SK-N-SH (cell line): ENCODE data around the gene APEH. TPM values are rescaled to one million over a fixed set of nuclear protein-coding genes. Genes with fewer than 3 reads are reported as not detected.

ENCODE experiments used
- CTCF ChIA-PET: fragments of 300-600, 350-600 bp; formaldehyde crosslinking; extraction: SDS; loops from one replicate; lab custom pipeline; 2021; lab: Yijun Ruan, JAX
- POLR2A ChIA-PET: fragments of 350-600 bp; sonication (Branson Sonifier 250); formaldehyde crosslinking; extraction: SDS; loops from one replicate; lab custom pipeline; 2020; ENCODE audit warnings: antibody characterized with exemption, inconsistent platforms; lab: Yijun Ruan, JAX
- DNase-seq: peaks from one replicate; pipeline ENCODE4 v3.0.0; 2012
- H2AFZ ChIP-seq: fragments of 200-600 bp; sonication (generic); 2 replicates; pipeline ENCODE4 v1.8.1; 2016; ENCODE audit warnings: antibody characterized with exemption, mild to moderate bottlenecking, low read depth
- H3F3A ChIP-seq: fragments of 200-600 bp; sonication (generic); replicated peaks from 2 replicates; pipeline ENCODE3; 2016; ENCODE audit warnings: antibody characterized with exemption, mild to moderate bottlenecking; ENCODE audit not compliant: insufficient read depth
- H3K27ac ChIP-seq, 2 experiments: fragments of 200-500 bp in 1 of 2; fragments of 200-600 bp in 1 of 2; sonication (Bioruptor generic) in 1 of 2; sonication (generic), shearing (Covaris generic) in 1 of 2; 2 replicates each; pipeline versions ENCODE4 v1.5.1 to v1.6.1; 2014 to 2016; ENCODE audit warnings: low read depth in 2 of 2, inconsistent platforms in 1 of 2, low read length in 1 of 2, mild to moderate bottlenecking in 1 of 2, mixed read lengths in 1 of 2
- H3K27me3 ChIP-seq: fragments of 200-600 bp; sonication (generic), shearing (Covaris generic); 2 replicates; pipeline ENCODE4 v1.6.1; 2016; ENCODE audit warnings: mixed run types; ENCODE audit not compliant: insufficient read depth
- H3K36me3 ChIP-seq, 2 experiments: fragments of 200-500 bp in 1 of 2; fragments of 200-600 bp in 1 of 2; sonication (Bioruptor generic) in 1 of 2; sonication (generic) in 1 of 2; replicated peaks in 1 of 2; 2 replicates each; pipeline versions ENCODE3 to v1.5.1; 2014 to 2016; ENCODE audit warnings: low read length in 1 of 2, mild to moderate bottlenecking in 1 of 2; ENCODE audit not compliant: insufficient read depth in 2 of 2, control insufficient read depth in 1 of 2
- H3K4me1 ChIP-seq, 2 experiments: fragments of 200-500 bp in 1 of 2; fragments of 200-600 bp in 1 of 2; sonication (Bioruptor generic) in 1 of 2; sonication (generic), shearing (Covaris generic) in 1 of 2; 2 replicates each; pipeline versions ENCODE4 v1.5.1 to v1.6.1; 2014 to 2016; ENCODE audit warnings: low read depth in 1 of 2, low read length in 1 of 2, mixed run types in 1 of 2; ENCODE audit not compliant: insufficient read depth in 2 of 2, control insufficient read depth in 1 of 2
- H3K4me2 ChIP-seq: fragments of 200-600 bp; sonication (generic), shearing (Covaris generic); 2 replicates; pipeline ENCODE4 v1.6.1; 2017; ENCODE audit warnings: mixed run types
- H3K4me3 ChIP-seq, 2 experiments: fragments of 200-500 bp in 1 of 2; fragments of 200-600 bp in 1 of 2; sonication (Bioruptor generic) in 1 of 2; sonication (generic), shearing (Covaris generic) in 1 of 2; 2 replicates each; pipeline versions ENCODE4 v1.5.1 to v1.8.1; 2014 to 2016; ENCODE audit warnings: low read depth in 2 of 2, inconsistent platforms in 1 of 2, low read length in 1 of 2, mild to moderate bottlenecking in 1 of 2, mixed read lengths in 1 of 2, moderate library complexity in 1 of 2
- H3K79me2 ChIP-seq: fragments of 200-600 bp; sonication (generic); 2 replicates; pipeline ENCODE4 v1.8.1; 2017; ENCODE audit warnings: mild to moderate bottlenecking; ENCODE audit not compliant: insufficient read depth
- H3K9ac ChIP-seq: fragments of 200-600 bp; sonication (generic); 2 replicates; pipeline ENCODE4 v1.6.1; 2017; ENCODE audit warnings: mixed run types
- H3K9me2 ChIP-seq: fragments of 200-600 bp; sonication (generic); 2 replicates; pipeline ENCODE4 v1.6.1; 2017; ENCODE audit warnings: mixed run types
- H3K9me3 ChIP-seq: fragments of 200-600 bp; sonication (generic); 2 replicates; pipeline ENCODE4 v1.6.1; 2017; ENCODE audit warnings: mixed run types, mild to moderate bottlenecking, moderate library complexity
- H4K20me1 ChIP-seq: fragments of 200-600 bp; sonication (generic); 2 replicates; pipeline ENCODE4 v1.6.1; 2017; ENCODE audit warnings: mild to moderate bottlenecking, mixed run types; ENCODE audit not compliant: insufficient read depth
- CHD2 ChIP-seq: fragments of 150-350 bp; IDR thresholded peaks from 2 replicates; pipeline ENCODE4 v1.6.1; 2018; ENCODE audit warnings: low read length; ENCODE audit not compliant: partially characterized antibody
- EP300 ChIP-seq, 2 experiments: IDR thresholded peaks; 2 replicates each; pipeline versions ENCODE4 v1.4.0 to v1.6.1; 2012; ENCODE audit warnings: borderline replicate concordance in 1 of 2, low read depth in 1 of 2, low read length in 1 of 2
- FOSL2 ChIP-seq: IDR thresholded peaks from 2 replicates; pipeline ENCODE4 v1.4.0; 2012; ENCODE audit warnings: low read depth, mild to moderate bottlenecking, moderate library complexity, borderline replicate concordance
- FOXM1 ChIP-seq: IDR thresholded peaks from 2 replicates; pipeline ENCODE4 v1.4.0; 2012; ENCODE audit warnings: low read depth, mild to moderate bottlenecking
- JUND ChIP-seq: IDR thresholded peaks from 2 replicates; pipeline ENCODE4 v1.4.0; 2012
- NFIC ChIP-seq: IDR thresholded peaks from 2 replicates; pipeline ENCODE4 v1.4.0; 2012; ENCODE audit warnings: borderline replicate concordance
- RCOR1 ChIP-seq: fragments of 150-350 bp; IDR thresholded peaks from 2 replicates; pipeline ENCODE4 v1.6.1; 2017; ENCODE audit warnings: antibody characterized with exemption, low read length
- RXRA ChIP-seq: IDR thresholded peaks from 2 replicates; pipeline ENCODE4 v1.4.0; 2012; ENCODE audit warnings: low read depth, mild to moderate bottlenecking, borderline replicate concordance
- SIN3A ChIP-seq: IDR thresholded peaks from 2 replicates; pipeline ENCODE4 v1.6.1; 2012; ENCODE audit warnings: low read depth, mild to moderate bottlenecking, low read length, moderate library complexity, borderline replicate concordance
- TAF1 ChIP-seq: IDR thresholded peaks from 2 replicates; pipeline ENCODE4 v1.6.1; 2012; ENCODE audit warnings: low read depth, mild to moderate bottlenecking, low read length, moderate library complexity, borderline replicate concordance
- YY1 ChIP-seq: IDR thresholded peaks from 2 replicates; pipeline ENCODE4 v1.4.0; 2012; ENCODE audit warnings: low read depth, mild to moderate bottlenecking
- WGBS: methylation state at CpG from one replicate; pipeline ENCODE4 v1.1.6; 2017; ENCODE audit warnings: low lambda C conversion rate; 5-methylcytosine and 5-hydroxymethylcytosine counted together
- polyA plus RNA-seq, 3 experiments: library from polyadenylated mRNA; depleted of rRNA; stranded (reverse); fragments of >200 nt; gene quantifications; 2 replicates each; pipeline ENCODE4 v1.2.3, GENCODE V29; 2012
- TF ChIP-seq, protein P1 (sequence below): IDR thresholded peaks from 2 replicates; pipeline ENCODE4 v1.4.0; 2012; ENCODE audit warnings: low read depth, borderline replicate concordance
- TF ChIP-seq, protein P2 (sequence below): IDR thresholded peaks from 2 replicates; pipeline ENCODE4; 2012
- TF ChIP-seq, protein P3 (sequence below): IDR thresholded peaks from 2 replicates; pipeline ENCODE4 v1.4.0; 2012; ENCODE audit warnings: low read depth, borderline replicate concordance
- TF ChIP-seq, protein P4 (sequence below): fragments of 150-350 bp; IDR thresholded peaks from 2 replicates; pipeline ENCODE4 v1.6.1; 2017; ENCODE audit warnings: antibody characterized with exemption, low read length, low read depth, borderline replicate concordance
- TF ChIP-seq, protein P5 (sequence below): fragments of 150-350 bp; IDR thresholded peaks from 2 replicates; pipeline ENCODE4 v1.6.1; 2016; ENCODE audit warnings: mild to moderate bottlenecking, low read depth, low read length

The APEH gene
- polyA plus RNA-seq, 1 of the 3 experiments (the other 2 are of a cell fraction) = 112 TPM

DNA sequence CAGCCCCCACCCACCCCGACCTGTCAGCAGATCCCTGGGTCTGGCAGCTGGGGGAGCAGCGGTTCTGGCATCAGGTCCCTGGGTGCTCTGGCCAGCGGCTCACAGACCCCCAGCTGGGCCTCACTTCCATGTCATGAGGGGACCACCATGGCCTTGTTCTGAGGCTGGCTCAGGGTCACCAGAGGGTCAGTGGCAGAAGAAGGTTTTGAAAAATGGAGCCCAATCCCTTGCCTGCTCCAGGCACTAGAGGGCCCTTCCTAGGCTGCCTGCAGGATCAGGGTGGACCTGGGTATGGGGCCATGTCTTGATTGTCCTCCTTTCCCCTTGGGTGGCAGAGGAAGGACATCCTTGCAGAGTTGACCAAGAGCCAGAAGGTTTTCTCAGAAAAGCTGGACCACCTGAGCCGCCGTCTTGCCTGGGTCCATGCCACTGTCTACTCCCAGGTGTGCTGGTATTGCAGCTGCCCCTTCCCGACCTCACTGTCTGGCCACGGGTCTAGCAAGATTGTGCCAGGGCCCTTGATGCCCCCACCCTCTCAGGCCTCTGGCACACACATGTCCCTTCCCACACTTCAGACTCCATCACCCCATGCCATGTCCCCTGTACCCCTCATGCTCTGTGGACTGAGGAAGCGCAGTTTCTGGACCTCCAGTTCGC lies 32.4 kb downstream of the APEH start:
- Histone ChIP-seq H3K36me3 (peaks cover 8 to 18% of the 10 kb centered on the region in 2 experiments), H3K4me1 (no peaks in the 10 kb centered on the region), H2AFZ (no peak overlapping the region), H3F3A (no peaks in the 10 kb centered on the region), H3K4me3 (no peak overlapping the region), H4K20me1 (no peaks in the 10 kb centered on the region), H3K9me3 (no peaks in the 10 kb centered on the region), H3K27me3 (no peaks in the 10 kb centered on the region), H3K79me2 (no peaks in the 10 kb centered on the region), H3K4me2 (no peak overlapping the region), H3K9ac (no peak overlapping the region), H3K9me2 (no peaks in the 10 kb centered on the region), H3K27ac (no peak overlapping the region)
- TF ChIP-seq NFIC = no peak
- TF ChIP-seq JUND = no peak
- TF ChIP-seq, protein P1, sequence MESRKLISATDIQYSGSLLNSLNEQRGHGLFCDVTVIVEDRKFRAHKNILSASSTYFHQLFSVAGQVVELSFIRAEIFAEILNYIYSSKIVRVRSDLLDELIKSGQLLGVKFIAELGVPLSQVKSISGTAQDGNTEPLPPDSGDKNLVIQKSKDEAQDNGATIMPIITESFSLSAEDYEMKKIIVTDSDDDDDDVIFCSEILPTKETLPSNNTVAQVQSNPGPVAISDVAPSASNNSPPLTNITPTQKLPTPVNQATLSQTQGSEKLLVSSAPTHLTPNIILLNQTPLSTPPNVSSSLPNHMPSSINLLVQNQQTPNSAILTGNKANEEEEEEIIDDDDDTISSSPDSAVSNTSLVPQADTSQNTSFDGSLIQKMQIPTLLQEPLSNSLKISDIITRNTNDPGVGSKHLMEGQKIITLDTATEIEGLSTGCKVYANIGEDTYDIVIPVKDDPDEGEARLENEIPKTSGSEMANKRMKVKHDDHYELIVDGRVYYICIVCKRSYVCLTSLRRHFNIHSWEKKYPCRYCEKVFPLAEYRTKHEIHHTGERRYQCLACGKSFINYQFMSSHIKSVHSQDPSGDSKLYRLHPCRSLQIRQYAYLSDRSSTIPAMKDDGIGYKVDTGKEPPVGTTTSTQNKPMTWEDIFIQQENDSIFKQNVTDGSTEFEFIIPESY = no peak
- no peak for TF ChIP-seq FOSL2
- no peak for TF ChIP-seq CHD2
- TF ChIP-seq, protein P2, sequence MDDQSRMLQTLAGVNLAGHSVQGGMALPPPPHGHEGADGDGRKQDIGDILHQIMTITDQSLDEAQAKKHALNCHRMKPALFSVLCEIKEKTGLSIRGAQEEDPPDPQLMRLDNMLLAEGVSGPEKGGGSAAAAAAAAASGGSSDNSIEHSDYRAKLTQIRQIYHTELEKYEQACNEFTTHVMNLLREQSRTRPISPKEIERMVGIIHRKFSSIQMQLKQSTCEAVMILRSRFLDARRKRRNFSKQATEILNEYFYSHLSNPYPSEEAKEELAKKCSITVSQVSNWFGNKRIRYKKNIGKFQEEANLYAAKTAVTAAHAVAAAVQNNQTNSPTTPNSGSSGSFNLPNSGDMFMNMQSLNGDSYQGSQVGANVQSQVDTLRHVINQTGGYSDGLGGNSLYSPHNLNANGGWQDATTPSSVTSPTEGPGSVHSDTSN = no peak
- TF ChIP-seq SIN3A = no peak
- no peak for TF ChIP-seq TAF1
- TF ChIP-seq YY1 = no peak
- no peak for DNase-seq
- 87% methylated on average over 6 of the region's 9 CpGs for WGBS
- CTCF ChIA-PET = interaction anchor here (1.5 to 8.1 kb wide), 2 partner anchors 10 to 12 kb away, joined by 3 to 76 read pairs; partner anchors contain the start of gene AMIGO3
- POLR2A ChIA-PET = no interaction called here

DNA sequence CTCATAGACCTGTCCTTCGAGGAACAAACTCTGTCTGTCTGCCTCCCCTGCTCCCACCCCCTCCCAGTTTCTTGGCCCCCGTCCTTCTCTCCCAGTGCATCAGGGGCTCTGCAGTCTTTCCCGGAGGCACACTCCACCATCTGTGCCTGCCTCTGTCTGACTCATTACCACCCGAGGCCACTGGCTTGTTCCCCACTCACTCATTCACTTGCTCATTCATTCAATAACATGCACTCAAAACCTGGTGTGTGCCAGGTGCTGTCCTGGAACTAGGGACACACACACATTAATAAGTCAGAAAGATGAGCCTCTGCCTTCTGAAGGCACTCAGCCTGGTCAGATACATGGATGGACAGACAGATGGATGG lies 32.9 kb downstream of the APEH start:
- H3F3A ChIP-seq = no peaks in the 10 kb centered on the region
- H3K9me3 ChIP-seq = no peaks in the 10 kb centered on the region
- TF ChIP-seq RCOR1 = no peak
- TF ChIP-seq EP300 (IDR thresholded peaks at IDR 0.05; ENCODE audit: borderline replicate concordance in 1 of 2, low read depth in 1 of 2, low read length in 1 of 2) = no peak
- TF ChIP-seq FOXM1 = no peak
- no peak for TF ChIP-seq SIN3A
- TF ChIP-seq, protein P3, sequence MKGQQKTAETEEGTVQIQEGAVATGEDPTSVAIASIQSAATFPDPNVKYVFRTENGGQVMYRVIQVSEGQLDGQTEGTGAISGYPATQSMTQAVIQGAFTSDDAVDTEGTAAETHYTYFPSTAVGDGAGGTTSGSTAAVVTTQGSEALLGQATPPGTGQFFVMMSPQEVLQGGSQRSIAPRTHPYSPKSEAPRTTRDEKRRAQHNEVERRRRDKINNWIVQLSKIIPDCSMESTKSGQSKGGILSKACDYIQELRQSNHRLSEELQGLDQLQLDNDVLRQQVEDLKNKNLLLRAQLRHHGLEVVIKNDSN = no peak
- TF ChIP-seq RXRA = no peak
- no peak for TF ChIP-seq TAF1
- TF ChIP-seq, protein P4, sequence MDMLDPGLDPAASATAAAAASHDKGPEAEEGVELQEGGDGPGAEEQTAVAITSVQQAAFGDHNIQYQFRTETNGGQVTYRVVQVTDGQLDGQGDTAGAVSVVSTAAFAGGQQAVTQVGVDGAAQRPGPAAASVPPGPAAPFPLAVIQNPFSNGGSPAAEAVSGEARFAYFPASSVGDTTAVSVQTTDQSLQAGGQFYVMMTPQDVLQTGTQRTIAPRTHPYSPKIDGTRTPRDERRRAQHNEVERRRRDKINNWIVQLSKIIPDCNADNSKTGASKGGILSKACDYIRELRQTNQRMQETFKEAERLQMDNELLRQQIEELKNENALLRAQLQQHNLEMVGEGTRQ = no peak
- TF ChIP-seq, protein P5, sequence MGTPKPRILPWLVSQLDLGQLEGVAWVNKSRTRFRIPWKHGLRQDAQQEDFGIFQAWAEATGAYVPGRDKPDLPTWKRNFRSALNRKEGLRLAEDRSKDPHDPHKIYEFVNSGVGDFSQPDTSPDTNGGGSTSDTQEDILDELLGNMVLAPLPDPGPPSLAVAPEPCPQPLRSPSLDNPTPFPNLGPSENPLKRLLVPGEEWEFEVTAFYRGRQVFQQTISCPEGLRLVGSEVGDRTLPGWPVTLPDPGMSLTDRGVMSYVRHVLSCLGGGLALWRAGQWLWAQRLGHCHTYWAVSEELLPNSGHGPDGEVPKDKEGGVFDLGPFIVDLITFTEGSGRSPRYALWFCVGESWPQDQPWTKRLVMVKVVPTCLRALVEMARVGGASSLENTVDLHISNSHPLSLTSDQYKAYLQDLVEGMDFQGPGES = no peak
- no peak for TF ChIP-seq YY1
- no peaks in the 10 kb centered on the region for H3K9me2 ChIP-seq
- DNase-seq = no peak
- no peak overlapping the region for H2AFZ ChIP-seq
- WGBS = 48% methylated on average over 4 of the region's 4 CpGs
- ChIA-PET CTCF (interaction anchor here (0.6 to 1.5 kb wide), 2 partner anchors 11 to 635 kb away, joined by 3 read pairs; no protein-coding TSS in a partner anchor), POLR2A (interaction anchor here (1.0 kb wide), 1 partner anchor 12 kb away, joined by 3 read pairs; no protein-coding TSS in a partner anchor)
- no peak overlapping the region for H3K9ac ChIP-seq
- peaks cover 8 to 18% of the 10 kb centered on the region in 2 experiments for H3K36me3 ChIP-seq
- H3K4me1 ChIP-seq = no peaks in the 10 kb centered on the region
- H4K20me1 ChIP-seq = no peaks in the 10 kb centered on the region
- H3K4me2 ChIP-seq = no peak overlapping the region
- H3K27me3 ChIP-seq = no peaks in the 10 kb centered on the region
- no peak overlapping the region for H3K27ac ChIP-seq
- no peak overlapping the region for H3K4me3 ChIP-seq
- no peaks in the 10 kb centered on the region for H3K79me2 ChIP-seq
